Heart right ventricle (tissue), 16 donors: ENCODE measurements around the gene TRIM9. TPM values are rescaled to one million over a fixed set of nuclear protein-coding genes. Genes with fewer than 3 reads are reported as not detected.

Experiments
- ATAC-seq, 8 donors: fragments of 200-7000 bp; cut with Tn5 transposase; one replicate each; pipeline ENCODE4 v1.9.1; 2020; ENCODE audit warnings: mild to moderate bottlenecking in 8 of 8, moderate library complexity in 8 of 8, moderate number of reproducible peaks in 1 of 8
- DNase-seq, 2 donors: peaks; one replicate each; pipeline ENCODE4 v3.0.0-alpha.2; 2020
- H3K27ac ChIP-seq, 10 donors: fragments of 200-600 bp; sonication (generic) in 2 of 10; one replicate each; pipeline versions ENCODE4 v1.5.0 to v1.8.0; 2020 to 2022; ENCODE audit warnings: mild to moderate bottlenecking in 3 of 10
- H3K27me3 ChIP-seq, 7 donors: fragments of 200-600 bp; one replicate each; pipeline ENCODE4 v1.8.0; 2021 to 2022; ENCODE audit warnings: mild to moderate bottlenecking in 2 of 7
- H3K36me3 ChIP-seq, 9 donors: fragments of 200-600 bp; sonication (generic) in 1 of 9; one replicate each; pipeline versions ENCODE4 v1.5.0 to v1.8.0; 2020 to 2022; ENCODE audit warnings: mild to moderate bottlenecking in 2 of 9
- H3K4me1 ChIP-seq, 9 donors: fragments of 200-600 bp; sonication (generic) in 1 of 9; one replicate each; pipeline versions ENCODE4 v1.5.0 to v1.8.0; 2020 to 2022; ENCODE audit warnings: mild to moderate bottlenecking in 4 of 9
- H3K4me3 ChIP-seq, 10 donors: fragments of 200-600 bp; sonication (generic) in 2 of 10; one replicate each; pipeline versions ENCODE4 v1.5.0 to v1.8.0; 2020 to 2022; ENCODE audit warnings: mild to moderate bottlenecking in 7 of 10, moderate library complexity in 2 of 10
- H3K9me3 ChIP-seq, 11 donors: fragments of 200-600 bp in 10 of 11; sonication (generic) in 2 of 11; one replicate each; pipeline versions ENCODE4 v1.5.0 to v1.8.0; 2013 to 2022; ENCODE audit warnings: mild to moderate bottlenecking in 2 of 11, control low read depth in 1 of 11, moderate library complexity in 1 of 11
- WGBS, 2 donors: extraction: QIAGEN DNeasy Blood & Tissue Kit; methylation state at CpG; one replicate each; pipeline ENCODE4 v1.1.7; 2013; ENCODE audit warnings: inconsistent platforms in 1 of 2; 5-methylcytosine and 5-hydroxymethylcytosine counted together
- intact Hi-C, 10 donors: fragments of 100-400 bp; cut with DNase I; formaldehyde crosslinking; loops; one replicate each; pipeline versions ENCODE4 v1.11.1 to v1.14.2; 2022
- polyA plus RNA-seq, 2 donors: library from polyadenylated mRNA; stranded (reverse); fragments of 200-250 nt; gene quantifications; one replicate each; pipeline ENCODE4 v1.2.3, GENCODE V29; 2013
- total RNA-seq, 10 donors: library from RNA; stranded (reverse); fragmentation: NEBNext Ultra II Directional in 3 of 10; extraction: Animal tissue kit (Norgen Biotek cat#: 25700) in 3 of 10; gene quantifications; one replicate each; pipeline versions ENCODE4 v1.2.1 to v1.2.4, GENCODE V29; 2021 to 2023
- TF ChIP-seq, protein P1 (sequence below), 9 donors: fragments of 200-600 bp; sonication (generic) in 2 of 9; IDR thresholded peaks; one replicate each; pipeline versions ENCODE4 v1.5.0 to v1.8.0; 2021 to 2022; ENCODE audit warnings: antibody characterized with exemption in 9 of 9, mild to moderate bottlenecking in 5 of 9, moderate library complexity in 1 of 9
- donor health status: Arrhythmogenic right ventricular cardiomyopathy.
- donor health status: ischemic (EF 13 %, LVEDD 7.1; RV severe dilation, severe dysfunction).
- donor health status: healthy with polysubstance abuse.
- donor health status: DM: no; HTN: yes; CAD: no.
- donor health status: DM: no; HTN: no; CAD: no.
- donor health status: ischemic (EF 25% LVEDD 6.9; RV normal size, moderate dysfunction).
- donor health status: ischemic (EF 25% LVEDD 5.7; RV mildly dilated, moderate dysfunction).
- donor health status: healthy.
- donor health status: DM: yes; HTN: yes; CAD: no.
- donor health status: Ischemic cardiomyopathy.
- donor health status: ischemic (EF 35%, LVEDD 5.7; RV mildly dilated, moderate dysfunction).
- donor health status: nonischemic (EF 11% LVEDD 7.7; RV severe dilation, severe dysfunction).
- donor health status: DM: yes; HTN: yes; CAD: no.
- donor health status: PGD.
- donor health status: ischemic (EF 29% LVEDD 5.4; RV normal size, mild dysfunction).
- donor health status: nonischemic (EF 23%, LVEDD 6.1; RV moderate dilation, normal function).

The TRIM9 gene
- total and polyA plus RNA-seq, 12 donors = 0.33 to 1.3 (median 0.59) TPM

DNA sequence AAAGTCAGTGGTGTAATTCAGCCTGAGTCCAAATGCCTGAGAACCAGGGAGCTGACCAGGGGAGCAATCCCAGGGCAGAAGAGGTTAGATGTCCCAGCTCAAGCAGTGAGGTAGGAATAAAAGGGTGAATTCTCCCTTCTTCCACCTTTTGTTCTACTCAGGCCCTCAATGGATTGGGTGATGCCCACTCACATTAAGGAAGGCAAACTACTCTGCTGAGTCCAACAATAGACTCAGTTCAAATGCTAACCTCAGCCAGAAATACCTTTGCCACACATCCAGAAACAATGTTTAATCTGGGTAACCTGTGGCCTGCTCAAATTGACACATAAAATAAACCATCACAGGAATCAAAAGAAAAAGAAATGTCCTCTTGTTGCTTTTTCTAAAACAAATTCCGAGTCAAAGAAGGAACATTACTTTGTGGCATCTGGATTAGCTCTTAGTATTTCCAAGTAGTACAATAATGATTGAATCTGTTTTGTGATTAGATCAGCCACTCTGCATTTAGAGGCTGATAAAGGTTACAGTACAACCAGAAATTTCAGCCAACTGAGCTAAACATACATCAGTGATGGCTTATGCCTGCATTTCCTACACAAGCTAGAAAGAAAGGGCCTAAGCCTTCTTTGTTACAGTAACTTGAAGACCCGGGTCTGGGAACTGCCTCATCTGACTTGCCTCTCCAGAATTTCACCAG, 43.6 kb upstream of the TRIM9 start:
- TF ChIP-seq, protein P1, sequence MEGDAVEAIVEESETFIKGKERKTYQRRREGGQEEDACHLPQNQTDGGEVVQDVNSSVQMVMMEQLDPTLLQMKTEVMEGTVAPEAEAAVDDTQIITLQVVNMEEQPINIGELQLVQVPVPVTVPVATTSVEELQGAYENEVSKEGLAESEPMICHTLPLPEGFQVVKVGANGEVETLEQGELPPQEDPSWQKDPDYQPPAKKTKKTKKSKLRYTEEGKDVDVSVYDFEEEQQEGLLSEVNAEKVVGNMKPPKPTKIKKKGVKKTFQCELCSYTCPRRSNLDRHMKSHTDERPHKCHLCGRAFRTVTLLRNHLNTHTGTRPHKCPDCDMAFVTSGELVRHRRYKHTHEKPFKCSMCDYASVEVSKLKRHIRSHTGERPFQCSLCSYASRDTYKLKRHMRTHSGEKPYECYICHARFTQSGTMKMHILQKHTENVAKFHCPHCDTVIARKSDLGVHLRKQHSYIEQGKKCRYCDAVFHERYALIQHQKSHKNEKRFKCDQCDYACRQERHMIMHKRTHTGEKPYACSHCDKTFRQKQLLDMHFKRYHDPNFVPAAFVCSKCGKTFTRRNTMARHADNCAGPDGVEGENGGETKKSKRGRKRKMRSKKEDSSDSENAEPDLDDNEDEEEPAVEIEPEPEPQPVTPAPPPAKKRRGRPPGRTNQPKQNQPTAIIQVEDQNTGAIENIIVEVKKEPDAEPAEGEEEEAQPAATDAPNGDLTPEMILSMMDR (IDR thresholded peaks at IDR 0.05) = no peak
- Histone ChIP-seq H3K36me3 (no peaks in the 10 kb centered on the region), H3K4me1 (no peaks in the 10 kb centered on the region), H3K27me3 (no peaks in the 10 kb centered on the region), H3K4me3 (no peak overlapping the region), H3K9me3 (peaks cover 0 to 19% (median 0%) of the 10 kb centered on the region in 11 donors), H3K27ac (no peak overlapping the region)
- DNase-seq = no peak
- WGBS, 2 donors = 73 to 76% methylated on average over 2 of the region's 2 CpGs
- intact Hi-C loops = no loop called here
- no peak for ATAC-seq

DNA sequence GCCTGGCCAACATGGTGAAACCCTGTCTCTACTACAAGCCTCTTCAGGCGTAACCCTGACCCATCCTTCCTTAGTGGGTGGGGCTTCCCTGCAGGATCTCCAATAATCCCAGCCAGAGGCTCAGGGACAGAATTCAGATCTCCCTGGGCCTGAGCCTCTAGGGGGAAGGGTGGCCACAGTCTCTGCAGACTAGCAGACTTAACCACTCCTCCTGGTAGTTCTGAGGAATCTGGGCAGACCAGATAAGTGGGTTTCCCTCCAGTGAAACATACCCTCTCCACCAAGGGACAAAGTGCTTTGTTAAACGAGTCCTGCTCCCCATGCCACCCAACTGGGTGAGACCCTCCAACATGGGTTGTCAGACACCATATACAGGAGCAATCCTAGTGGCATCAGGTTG, 36.6 kb upstream of the TRIM9 start:
- Histone ChIP-seq H3K27ac (no peak overlapping the region), H3K9me3 (peaks cover 0 to 26% (median 0%) of the 10 kb centered on the region in 11 donors), H3K36me3 (no peaks in the 10 kb centered on the region), H3K4me1 (no peaks in the 10 kb centered on the region), H3K4me3 (no peak overlapping the region), H3K27me3 (no peaks in the 10 kb centered on the region)
- ATAC-seq = no peak
- intact Hi-C loops = no loop called here
- DNase-seq = no peak
- 81 to 92% methylated on average over 2 of the region's 2 CpGs for WGBS, 2 donors
- TF ChIP-seq, protein P1 (IDR thresholded peaks at IDR 0.05) = no peak

DNA sequence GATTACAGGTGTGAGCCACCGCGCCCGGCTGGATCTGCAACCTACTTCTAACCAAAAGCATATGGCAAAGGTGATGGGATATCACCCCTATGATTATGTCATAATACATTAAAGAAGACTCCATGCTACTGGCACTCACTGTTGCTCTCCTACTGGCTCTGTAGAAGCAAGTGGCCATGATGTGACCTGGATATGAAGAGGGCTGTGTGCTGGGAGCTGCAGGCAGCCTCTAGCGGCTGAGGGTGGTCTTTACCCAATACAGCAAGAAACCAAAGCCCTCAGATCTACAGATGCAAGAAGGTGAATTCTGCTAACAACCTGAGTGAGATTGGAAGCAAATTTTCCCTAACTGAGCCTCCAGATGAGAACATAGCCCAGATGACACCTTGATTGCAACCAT, 34.2 kb upstream of the TRIM9 start:
- no peaks in the 10 kb centered on the region for H3K4me1 ChIP-seq
- peaks cover 0 to 21% (median 0%) of the 10 kb centered on the region in 11 donors for H3K9me3 ChIP-seq
- H3K27ac ChIP-seq = no peak overlapping the region
- DNase-seq = no peak
- intact Hi-C loops = no loop called here
- no peak overlapping the region for H3K4me3 ChIP-seq
- ATAC-seq = no peak
- H3K27me3 ChIP-seq = no peaks in the 10 kb centered on the region
- 91 to 92% methylated on average over 4 of the region's 4 CpGs for WGBS, 2 donors
- TF ChIP-seq, protein P1 (IDR thresholded peaks at IDR 0.05) = no peak
- no peaks in the 10 kb centered on the region for H3K36me3 ChIP-seq

DNA sequence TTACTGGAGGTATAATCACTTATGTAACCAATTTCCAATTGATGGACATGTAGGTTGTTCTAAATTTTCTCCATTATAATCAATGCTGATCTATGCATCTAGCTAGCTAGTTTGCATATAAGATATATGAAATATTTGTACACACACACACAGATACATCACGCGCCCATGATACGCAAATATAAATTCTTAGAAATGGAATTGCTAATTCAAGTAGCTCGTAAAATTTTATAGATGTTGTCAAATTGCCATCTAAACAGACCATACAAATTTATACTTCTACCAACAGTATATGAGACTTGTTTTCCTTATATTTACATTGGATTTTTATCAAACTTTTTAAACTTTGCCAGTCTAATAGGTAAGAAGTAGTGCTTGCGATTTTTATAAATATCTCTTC, 29.1 kb upstream of the TRIM9 start:
- H3K27ac ChIP-seq = no peak overlapping the region
- TF ChIP-seq, protein P1 (IDR thresholded peaks at IDR 0.05) = no peak
- DNase-seq (no peak), ATAC-seq (no peak)
- H3K27me3 ChIP-seq = no peaks in the 10 kb centered on the region
- intact Hi-C loops = no loop called here
- no peak overlapping the region for H3K4me3 ChIP-seq
- no peaks in the 10 kb centered on the region for H3K36me3 ChIP-seq
- no peaks in the 10 kb centered on the region for H3K4me1 ChIP-seq
- WGBS, 2 donors = 97% methylated on average over 5 of the region's 5 CpGs
- H3K9me3 ChIP-seq = peaks cover 0 to 3% (median 0%) of the 10 kb centered on the region in 11 donors
